ENCODE measurements around the gene CHST9. TPM values are rescaled to one million over a fixed set of nuclear protein-coding genes. Genes with fewer than 3 reads are reported as not detected.

CHST9 gene
- total and polyA plus RNA-seq, 9 of the 15 experiments (the other 6 are each of a cell fraction or from before 2014, with no cell fraction given): not detected

GRCh38 chr18:26925313-26925712 is 259.8 kb downstream of the CHST9 start:
- TF ChIP-seq FOXP1 (CRISPR knock-in tag; IDR thresholded peaks at IDR 0.05) (no peak), NRF1 (conservative IDR thresholded peaks at IDR 0.05 in 1 of 2, IDR thresholded peaks at IDR 0.05 in 1 of 2) (no peak), XRCC5 (IDR thresholded peaks at IDR 0.05; ENCODE audit: low read depth, low read length) (no peak), ETS2 (tag; IDR thresholded peaks at IDR 0.05; ENCODE audit: borderline replicate concordance, poor library complexity, severe bottlenecking) (no peak), CHD2 (IDR thresholded peaks at IDR 0.05; ENCODE audit: low read depth, low read length) (no peak), SRSF9 (IDR thresholded peaks at IDR 0.05; ENCODE audit: borderline replicate concordance, low read depth, low read length) (no peak), CREB3L1 (IDR thresholded peaks at IDR 0.05; ENCODE audit: borderline replicate concordance, low read depth) (no peak), NFRKB (IDR thresholded peaks at IDR 0.05; ENCODE audit: low read depth) (no peak), ETV5 (CRISPR knock-in tag; IDR thresholded peaks at IDR 0.05; ENCODE audit: low read depth) (no peak), RFX5 (IDR thresholded peaks at IDR 0.05; ENCODE audit: low read depth, low read length) (no peak), USF2 (CRISPR knock-in tag; IDR thresholded peaks at IDR 0.05) (no peak)
- ChIA-PET CTCF (ENCODE audit: low intra/inter-chr PET ratio) (no interaction called here), POLR2A (interaction anchor here (0.6 to 0.7 kb wide), 2 partner anchors 51 to 266 kb away, joined by 3 to 4 read pairs; no protein-coding TSS in a partner anchor)
- H3K4me2 ChIP-seq (ENCODE audit: insufficient read depth, low read length): no peak overlapping the region
- no peaks in the 10 kb centered on the region for H3K79me2 ChIP-seq (ENCODE audit: control insufficient read depth, insufficient read depth, low read length)
- H4K20me1 ChIP-seq (replicated peaks; ENCODE audit: control insufficient read depth, insufficient read depth, low read length): no peaks in the 10 kb centered on the region
- no peaks in the 10 kb centered on the region; the same call in 1 of the 2 replicates for H3K9me3 ChIP-seq (replicated peaks; ENCODE audit: control insufficient read depth, insufficient read depth, low read depth, low read length)
- H3K9me1 ChIP-seq (ENCODE audit: control insufficient read depth, insufficient read depth, low read length): no peaks in the 10 kb centered on the region
- no peaks in the 10 kb centered on the region for H3K27me3 ChIP-seq (ENCODE audit: control insufficient read depth in 2 of 2, insufficient read depth in 2 of 2, low read length in 2 of 2)
- ATAC-seq (no peak), FAIRE-seq (no peak), DNase-seq (ENCODE audit: extremely low read depth in 1 of 4, low spot score in 3 of 4) (no peak)
- no TSS peak for BruUV-seq (replicated peaks)
- no peak overlapping the region for H3K9ac ChIP-seq (ENCODE audit: insufficient read depth in 1 of 2, low read depth in 2 of 2, low read length in 2 of 2)
- H3K36me3 ChIP-seq (ENCODE audit: control insufficient read depth, insufficient read depth, low read length): no peaks in the 10 kb centered on the region
- H3K4me3 ChIP-seq: no peak overlapping the region
- intact Hi-C loops (cut with micrococcal nuclease): no loop called here
- in situ Hi-C loops (cut with MboI): no loop called here
- WGBS (ENCODE audit: insufficient coverage, low coverage, missing lambda C conversion rate): 2% methylated on average over 3 of the region's 3 CpGs
- H3K27ac ChIP-seq (ENCODE audit: extremely low read depth, low read depth, low read length): no peak overlapping the region
- H2AFZ ChIP-seq (ENCODE audit: low read depth, low read length): no peak overlapping the region
- H3K4me1 ChIP-seq (replicated peaks in 1 of 2; ENCODE audit: control insufficient read depth in 2 of 2, insufficient read depth in 2 of 2, low read length in 2 of 2): no peaks in the 10 kb centered on the region
